ENCODE data around the gene FGD6. TPM values are rescaled to one million over a fixed set of nuclear protein-coding genes. Genes with fewer than 3 reads are reported as not detected.

Gene FGD6
- polyA plus RNA-seq, 1 experiment, result 2.1 TPM

- ChIA-PET POLR2A (no interaction called here), CTCF (interaction anchor here (0.6 to 1.2 kb wide), 2 partner anchors 80 to 96 kb away, joined by 3 read pairs; no protein-coding TSS in a partner anchor)
- no peak overlapping the region for H3K4me3 ChIP-seq (ENCODE audit: low read depth, low read length)
- no peak for DNase-seq (ENCODE audit: low read depth)
- no peaks in the 10 kb centered on the region for H3K36me3 ChIP-seq (ENCODE audit: control insufficient read depth, insufficient read depth, low read length)
- no peaks in the 10 kb centered on the region for H3K27me3 ChIP-seq (ENCODE audit: control insufficient read depth, insufficient read depth, low read length)
- no peak for TF ChIP-seq CTCF (IDR thresholded peaks at IDR 0.05; ENCODE audit: insufficient read depth, low read depth, low read length)
These were observed 4.1 kb downstream of the FGD6 start for GRCh38 chr12:95213119-95213518.

- DNase-seq (ENCODE audit: low read depth), result no peak
- CTCF ChIA-PET, result interaction anchor here (0.6 to 1.2 kb wide), 4 partner anchors 76 to 1031 kb away, joined by 3 read pairs; no protein-coding TSS in a partner anchor
- H3K4me3 ChIP-seq (ENCODE audit: low read depth, low read length), result no peak overlapping the region
- H3K27me3 ChIP-seq (ENCODE audit: control insufficient read depth, insufficient read depth, low read length), result no peaks in the 10 kb centered on the region
- H3K36me3 ChIP-seq (ENCODE audit: control insufficient read depth, insufficient read depth, low read length), result no peaks in the 10 kb centered on the region
- POLR2A ChIA-PET, result no interaction called here
- TF ChIP-seq CTCF (IDR thresholded peaks at IDR 0.05; ENCODE audit: insufficient read depth, low read depth, low read length), result no peak
These were observed 4.7 kb downstream of the FGD6 start for GRCh38 chr12:95212586-95212985.

GRCh38 chr12:95208678-95209077 is 8.6 kb downstream of the FGD6 start:
- TF ChIP-seq CTCF (IDR thresholded peaks at IDR 0.05; ENCODE audit: insufficient read depth, low read depth, low read length), result no peak

GRCh38 chr12:95207407-95207806 is 9.9 kb downstream of the FGD6 start:
- CTCF ChIA-PET, result no interaction called here
- DNase-seq (ENCODE audit: low read depth), result no peak
- Histone ChIP-seq H3K36me3 (ENCODE audit: control insufficient read depth, insufficient read depth, low read length) (no peaks in the 10 kb centered on the region), H3K4me3 (ENCODE audit: low read depth, low read length) (no peak overlapping the region), H3K27me3 (ENCODE audit: control insufficient read depth, insufficient read depth, low read length) (no peaks in the 10 kb centered on the region)
- POLR2A ChIA-PET, result no interaction called here
- no peak for TF ChIP-seq CTCF (IDR thresholded peaks at IDR 0.05; ENCODE audit: insufficient read depth, low read depth, low read length)

More at GRCh38 chr12:95208678-95209077, 8.6 kb downstream of the FGD6 start:
- no peak for DNase-seq (ENCODE audit: low read depth)
- no peak overlapping the region for H3K4me3 ChIP-seq (ENCODE audit: low read depth, low read length)
- no peaks in the 10 kb centered on the region for H3K27me3 ChIP-seq (ENCODE audit: control insufficient read depth, insufficient read depth, low read length)
- H3K36me3 ChIP-seq (ENCODE audit: control insufficient read depth, insufficient read depth, low read length), result no peaks in the 10 kb centered on the region
- POLR2A ChIA-PET, result no interaction called here
- CTCF ChIA-PET, result interaction anchor here (1.2 kb wide), 1 partner anchor 63 kb away, joined by 3 read pairs; no protein-coding TSS in a partner anchor

DNA sequence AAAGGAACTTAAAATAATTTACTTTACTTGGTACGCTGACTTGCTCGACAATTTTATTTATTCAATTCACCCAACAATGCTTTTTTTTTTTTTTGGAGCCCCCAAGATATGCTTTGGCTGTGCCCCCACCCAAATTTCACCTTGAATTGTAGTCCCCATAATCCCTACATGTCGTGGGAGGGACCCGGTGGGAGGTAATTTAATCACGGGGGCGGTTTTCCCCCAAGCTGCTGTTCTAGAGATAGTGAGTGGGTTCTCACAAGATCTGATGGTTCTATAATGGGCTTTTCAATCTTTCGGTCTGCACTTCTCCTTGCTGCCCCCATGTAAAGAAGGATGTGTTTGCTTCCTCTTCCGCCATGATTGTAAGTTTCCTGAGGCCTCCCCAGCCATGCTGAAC is 10.4 kb downstream of the FGD6 start:
- TF ChIP-seq CTCF (IDR thresholded peaks at IDR 0.05; ENCODE audit: insufficient read depth, low read depth, low read length), result no peak
- DNase-seq (ENCODE audit: low read depth), result no peak
- ChIA-PET CTCF (no interaction called here), POLR2A (no interaction called here)
- no peaks in the 10 kb centered on the region for H3K27me3 ChIP-seq (ENCODE audit: control insufficient read depth, insufficient read depth, low read length)
- H3K4me3 ChIP-seq (ENCODE audit: low read depth, low read length), result no peak overlapping the region
- no peaks in the 10 kb centered on the region for H3K36me3 ChIP-seq (ENCODE audit: control insufficient read depth, insufficient read depth, low read length)
